NCI-H1092 (cell line): ENCODE data around the gene DPF3.

Experiments used
- DNase-seq: peaks from one replicate; lab custom pipeline; 2025; lab: John Stamatoyannopoulos, UW

The DPF3 gene

GRCh38 chr14:72680853-72681640 lies 212.9 kb downstream of the DPF3 start:
- DNase-seq, result no peak

- DNase-seq, result peak; percentile 58
These were observed 214.3 kb downstream of the DPF3 start for GRCh38 chr14:72679536-72680151.

GRCh38 chr14:72679141-72679535 lies 214.8 kb downstream of the DPF3 start:
- DNase-seq, result peak; percentile 22

- no peak for DNase-seq
These were observed 215.5 kb downstream of the DPF3 start for GRCh38 chr14:72678356-72678755.

GRCh38 chr14:72677664-72678063 lies 216.2 kb downstream of the DPF3 start:
- no peak for DNase-seq

GRCh38 chr14:72675126-72675525 lies 218.8 kb downstream of the DPF3 start:
- no peak for DNase-seq

GRCh38 chr14:72673179-72673578 lies 220.7 kb downstream of the DPF3 start:
- no peak for DNase-seq

- no peak for DNase-seq
These were observed 227.3 kb downstream of the DPF3 start for GRCh38 chr14:72666610-72667009.

GRCh38 chr14:72665259-72665658 lies 228.6 kb downstream of the DPF3 start:
- no peak for DNase-seq

GRCh38 chr14:72664651-72665050 lies 229.2 kb downstream of the DPF3 start:
- no peak for DNase-seq

GRCh38 chr14:72663956-72664650 lies 229.8 kb downstream of the DPF3 start:
- DNase-seq, result no peak

GRCh38 chr14:72663076-72663487 lies 230.8 kb downstream of the DPF3 start:
- DNase-seq, result no peak

- no peak for DNase-seq
These were observed 231.7 kb downstream of the DPF3 start for GRCh38 chr14:72662214-72662613.

GRCh38 chr14:72657214-72657921 lies 236.5 kb downstream of the DPF3 start:
- no peak for DNase-seq

- no peak for DNase-seq
These were observed 240.9 kb downstream of the DPF3 start for GRCh38 chr14:72653026-72653425.

- no peak for DNase-seq
These were observed 241.7 kb downstream of the DPF3 start for GRCh38 chr14:72652179-72652578.

GRCh38 chr14:72651714-72652113 lies 242.2 kb downstream of the DPF3 start:
- no peak for DNase-seq

- no peak for DNase-seq
These were observed 242.8 kb downstream of the DPF3 start for GRCh38 chr14:72651081-72651480.

GRCh38 chr14:72649603-72650227 lies 244.2 kb downstream of the DPF3 start:
- no peak for DNase-seq

GRCh38 chr14:72647782-72648181 lies 246.1 kb downstream of the DPF3 start:
- DNase-seq, result no peak

- DNase-seq, result no peak
These were observed 246.9 kb downstream of the DPF3 start for GRCh38 chr14:72646861-72647528.
